Colon (tissue), 2 donors: Measurements from ENCODE around the gene NEK5.
A peak's percentile ranks its signal among the peaks of the same experiment; 100 is the strongest.
"Not testable (repeated sequence)": the region's sequence is repeated elsewhere in the genome, so short reads cannot be mapped to it uniquely, and the experiment has no call there.

Experiments
- FAIRE-seq: peaks from 2 replicates; lab custom pipeline; 2012; peaks lifted over from hg19 to GRCh38; lab: Jason Lieb, UNC
- donor health status: control.
- donor health status: control.

NEK5 gene

GRCh38 chr13:52128714-52129700, at the start of gene NEK5:
Gene NEK5, minus strand, starts transcription at chr13:52129073. Its CDS starts 1,591 bp downstream, at chr13:52127482.
- FAIRE-seq = no peak

GRCh38 chr13:52177276-52177675, 48.4 kb upstream of the NEK5 start:
- peak; percentile 5 for FAIRE-seq

- peak; percentile 45 for FAIRE-seq
Observed at GRCh38 chr13:52173970-52174369, 45.1 kb upstream of the NEK5 start.

- FAIRE-seq = no peak
Observed at GRCh38 chr13:52173373-52173772, 44.5 kb upstream of the NEK5 start.

- peak; percentile 72 for FAIRE-seq
Observed at GRCh38 chr13:52171686-52172085, 42.8 kb upstream of the NEK5 start.

- FAIRE-seq = peak; percentile 55
Observed at GRCh38 chr13:52170828-52171391, 42.0 kb upstream of the NEK5 start.

- no peak for FAIRE-seq
Observed at GRCh38 chr13:52169839-52170238, 41.0 kb upstream of the NEK5 start.

- FAIRE-seq = no peak
Observed at GRCh38 chr13:52165411-52165810, 36.5 kb upstream of the NEK5 start.

GRCh38 chr13:52164989-52165388, 36.1 kb upstream of the NEK5 start:
- no peak for FAIRE-seq

- not testable (repeated sequence) for FAIRE-seq
Observed at GRCh38 chr13:52163878-52164277, 35.0 kb upstream of the NEK5 start.

- FAIRE-seq = no peak
Observed at GRCh38 chr13:52162279-52163101, 33.6 kb upstream of the NEK5 start.

- no peak for FAIRE-seq
Observed at GRCh38 chr13:52161181-52161646, 32.3 kb upstream of the NEK5 start.

GRCh38 chr13:52160506-52160905, 31.6 kb upstream of the NEK5 start:
- no peak for FAIRE-seq

GRCh38 chr13:52160053-52160452, 31.2 kb upstream of the NEK5 start:
- no peak for FAIRE-seq

GRCh38 chr13:52159159-52159982, 30.5 kb upstream of the NEK5 start, which contains the start of gene NEK3:
Gene NEK3, minus strand, starts transcription at chr13:52159597. Its CDS starts 3,406 bp downstream, at chr13:52156191.
- no peak for FAIRE-seq

GRCh38 chr13:52158629-52159158, 29.8 kb upstream of the NEK5 start:
- no peak for FAIRE-seq

GRCh38 chr13:52156724-52157261, 27.9 kb upstream of the NEK5 start:
- FAIRE-seq = no peak

- peak; percentile 33 for FAIRE-seq
Observed at GRCh38 chr13:52155177-52155576, 26.3 kb upstream of the NEK5 start.

GRCh38 chr13:52147225-52147624, 18.4 kb upstream of the NEK5 start:
- FAIRE-seq = no peak

GRCh38 chr13:52141299-52141698, 12.4 kb upstream of the NEK5 start:
- no peak for FAIRE-seq

GRCh38 chr13:52137489-52137888, 8.6 kb upstream of the NEK5 start:
- FAIRE-seq = no peak
